ENCODE measurements around the gene CHMP2A. TPM values are rescaled to one million over a fixed set of nuclear protein-coding genes. Genes with fewer than 3 reads are reported as not detected.

Gene CHMP2A
- total and polyA plus RNA-seq, 2 experiments from 2014 or later, result 92.2 to 145 TPM

DNA sequence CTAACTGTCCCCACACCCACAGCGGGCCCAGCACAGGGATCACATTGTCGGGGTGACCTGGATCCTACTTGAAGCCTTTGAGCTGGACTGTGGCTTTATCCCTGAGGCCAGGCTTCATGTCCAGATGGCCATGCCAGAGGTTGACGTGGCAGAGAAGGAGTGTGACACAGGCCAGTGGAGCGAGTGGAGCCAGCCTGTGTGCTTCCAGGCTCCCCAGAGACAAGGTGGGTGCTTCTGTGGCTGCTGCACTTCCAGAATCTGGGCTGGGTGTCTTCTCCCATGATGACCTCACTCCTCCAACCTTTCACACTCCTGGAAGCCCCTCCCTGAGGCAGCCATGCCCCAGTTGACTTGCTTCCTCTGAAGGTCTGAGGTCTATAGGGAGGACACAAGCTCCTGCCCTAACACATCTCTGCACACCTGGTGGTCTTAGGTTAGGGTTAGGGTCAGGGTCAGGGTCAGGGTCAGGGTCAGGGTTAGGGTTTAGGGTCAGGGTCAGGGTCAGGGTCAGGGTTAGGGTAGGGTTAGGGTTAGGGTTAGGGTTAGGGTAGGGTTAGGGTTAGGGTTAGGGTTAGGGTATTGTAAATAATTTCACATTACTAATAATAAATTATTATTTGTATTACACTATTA is 31.3 kb upstream of the CHMP2A start (continued):
- TF ChIP-seq, protein P1, sequence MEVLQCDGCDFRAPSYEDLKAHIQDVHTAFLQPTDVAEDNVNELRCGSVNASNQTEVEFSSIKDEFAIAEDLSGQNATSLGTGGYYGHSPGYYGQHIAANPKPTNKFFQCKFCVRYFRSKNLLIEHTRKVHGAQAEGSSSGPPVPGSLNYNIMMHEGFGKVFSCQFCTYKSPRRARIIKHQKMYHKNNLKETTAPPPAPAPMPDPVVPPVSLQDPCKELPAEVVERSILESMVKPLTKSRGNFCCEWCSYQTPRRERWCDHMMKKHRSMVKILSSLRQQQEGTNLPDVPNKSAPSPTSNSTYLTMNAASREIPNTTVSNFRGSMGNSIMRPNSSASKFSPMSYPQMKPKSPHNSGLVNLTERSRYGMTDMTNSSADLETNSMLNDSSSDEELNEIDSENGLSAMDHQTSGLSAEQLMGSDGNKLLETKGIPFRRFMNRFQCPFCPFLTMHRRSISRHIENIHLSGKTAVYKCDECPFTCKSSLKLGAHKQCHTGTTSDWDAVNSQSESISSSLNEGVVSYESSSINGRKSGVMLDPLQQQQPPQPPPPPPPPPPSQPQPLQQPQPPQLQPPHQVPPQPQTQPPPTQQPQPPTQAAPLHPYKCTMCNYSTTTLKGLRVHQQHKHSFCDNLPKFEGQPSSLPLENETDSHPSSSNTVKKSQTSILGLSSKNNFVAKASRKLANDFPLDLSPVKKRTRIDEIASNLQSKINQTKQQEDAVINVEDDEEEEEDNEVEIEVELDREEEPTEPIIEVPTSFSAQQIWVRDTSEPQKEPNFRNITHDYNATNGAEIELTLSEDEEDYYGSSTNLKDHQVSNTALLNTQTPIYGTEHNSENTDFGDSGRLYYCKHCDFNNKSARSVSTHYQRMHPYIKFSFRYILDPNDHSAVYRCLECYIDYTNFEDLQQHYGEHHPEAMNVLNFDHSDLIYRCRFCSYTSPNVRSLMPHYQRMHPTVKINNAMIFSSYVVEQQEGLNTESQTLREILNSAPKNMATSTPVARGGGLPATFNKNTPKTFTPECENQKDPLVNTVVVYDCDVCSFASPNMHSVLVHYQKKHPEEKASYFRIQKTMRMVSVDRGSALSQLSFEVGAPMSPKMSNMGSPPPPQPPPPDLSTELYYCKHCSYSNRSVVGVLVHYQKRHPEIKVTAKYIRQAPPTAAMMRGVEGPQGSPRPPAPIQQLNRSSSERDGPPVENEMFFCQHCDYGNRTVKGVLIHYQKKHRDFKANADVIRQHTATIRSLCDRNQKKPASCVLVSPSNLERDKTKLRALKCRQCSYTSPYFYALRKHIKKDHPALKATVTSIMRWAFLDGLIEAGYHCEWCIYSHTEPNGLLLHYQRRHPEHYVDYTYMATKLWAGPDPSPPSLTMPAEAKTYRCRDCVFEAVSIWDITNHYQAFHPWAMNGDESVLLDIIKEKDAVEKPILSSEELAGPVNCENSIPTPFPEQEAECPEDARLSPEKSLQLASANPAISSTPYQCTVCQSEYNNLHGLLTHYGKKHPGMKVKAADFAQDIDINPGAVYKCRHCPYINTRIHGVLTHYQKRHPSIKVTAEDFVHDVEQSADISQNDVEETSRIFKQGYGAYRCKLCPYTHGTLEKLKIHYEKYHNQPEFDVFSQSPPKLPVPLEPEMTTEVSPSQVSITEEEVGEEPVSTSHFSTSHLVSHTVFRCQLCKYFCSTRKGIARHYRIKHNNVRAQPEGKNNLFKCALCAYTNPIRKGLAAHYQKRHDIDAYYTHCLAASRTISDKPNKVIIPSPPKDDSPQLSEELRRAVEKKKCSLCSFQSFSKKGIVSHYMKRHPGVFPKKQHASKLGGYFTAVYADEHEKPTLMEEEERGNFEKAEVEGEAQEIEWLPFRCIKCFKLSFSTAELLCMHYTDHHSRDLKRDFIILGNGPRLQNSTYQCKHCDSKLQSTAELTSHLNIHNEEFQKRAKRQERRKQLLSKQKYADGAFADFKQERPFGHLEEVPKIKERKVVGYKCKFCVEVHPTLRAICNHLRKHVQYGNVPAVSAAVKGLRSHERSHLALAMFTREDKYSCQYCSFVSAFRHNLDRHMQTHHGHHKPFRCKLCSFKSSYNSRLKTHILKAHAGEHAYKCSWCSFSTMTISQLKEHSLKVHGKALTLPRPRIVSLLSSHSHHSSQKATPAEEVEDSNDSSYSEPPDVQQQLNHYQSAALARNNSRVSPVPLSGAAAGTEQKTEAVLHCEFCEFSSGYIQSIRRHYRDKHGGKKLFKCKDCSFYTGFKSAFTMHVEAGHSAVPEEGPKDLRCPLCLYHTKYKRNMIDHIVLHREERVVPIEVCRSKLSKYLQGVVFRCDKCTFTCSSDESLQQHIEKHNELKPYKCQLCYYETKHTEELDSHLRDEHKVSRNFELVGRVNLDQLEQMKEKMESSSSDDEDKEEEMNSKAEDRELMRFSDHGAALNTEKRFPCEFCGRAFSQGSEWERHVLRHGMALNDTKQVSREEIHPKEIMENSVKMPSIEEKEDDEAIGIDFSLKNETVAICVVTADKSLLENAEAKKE (CRISPR knock-in tag; IDR thresholded peaks at IDR 0.05), result no peak
- TF ChIP-seq POLR2AphosphoS5 (IDR thresholded peaks at IDR 0.05; ENCODE audit: low read depth), result no peak
- TF ChIP-seq ZNF114 (CRISPR knock-in tag; IDR thresholded peaks at IDR 0.05), result no peak
- TF ChIP-seq ZNF331 (CRISPR knock-in tag; IDR thresholded peaks at IDR 0.05; ENCODE audit: low read depth), result no peak
- no peak for TF ChIP-seq EZH2 (IDR thresholded peaks at IDR 0.05; ENCODE audit: low read depth, unreplicated experiment)
- no peak for TF ChIP-seq NANOG (IDR thresholded peaks at IDR 0.05; ENCODE audit: borderline replicate concordance)
- TF ChIP-seq EZH2phosphoT487 (IDR thresholded peaks at IDR 0.05; ENCODE audit: unreplicated experiment), result no peak
- TF ChIP-seq ETS1 (IDR thresholded peaks at IDR 0.05), result no peak
- TF ChIP-seq REST (IDR thresholded peaks at IDR 0.05; ENCODE audit: unreplicated experiment), result no peak
- no peak for TF ChIP-seq CREB1 (CRISPR knock-in tag; IDR thresholded peaks at IDR 0.05; ENCODE audit: low read depth)
- TF ChIP-seq JUNB (IDR thresholded peaks at IDR 0.05; ENCODE audit: unreplicated experiment), result no peak

All from GM23338 (cell line).